Left lung (tissue), 10 donors: ENCODE results near the gene CCDC82. TPM values are rescaled to one million over a fixed set of nuclear protein-coding genes. Genes with fewer than 3 reads are reported as not detected.

Experiments used
- ATAC-seq: fragments of 200-7000 bp; cut with Tn5 transposase; one replicate; pipeline ENCODE4 v1.9.1; 2020; ENCODE audit warnings: moderate library complexity
- DNase-seq, 4 donors: peaks; one replicate each; pipeline ENCODE4 v3.0.0-alpha.2; 2013 to 2020
- H3K27ac ChIP-seq, 2 donors: fragments of 200-600 bp; sonication (generic) in 1 of 2; one replicate each; pipeline versions ENCODE4 v1.5.0 to v1.8.0; 2020 to 2021
- H3K27me3 ChIP-seq, 2 donors: fragments of 200-600 bp; sonication (generic) in 1 of 2; one replicate each; pipeline versions ENCODE4 v1.5.0 to v1.8.0; 2020 to 2021
- H3K36me3 ChIP-seq, 2 donors: fragments of 200-600 bp; sonication (generic) in 1 of 2; one replicate each; pipeline versions ENCODE4 v1.5.0 to v1.8.0; 2020 to 2021
- H3K4me1 ChIP-seq, 2 donors: fragments of 200-600 bp; one replicate each; pipeline ENCODE4 v1.8.0; 2021
- H3K4me3 ChIP-seq, 2 donors: fragments of 200-600 bp; sonication (generic) in 1 of 2; one replicate each; pipeline versions ENCODE4 v1.5.0 to v1.8.0; 2020 to 2021; ENCODE audit warnings: mild to moderate bottlenecking in 1 of 2
- H3K9me3 ChIP-seq, 2 donors: fragments of 200-600 bp; sonication (generic) in 1 of 2; one replicate each; pipeline versions ENCODE4 v1.5.0 to v1.8.0; 2020 to 2021
- intact Hi-C, 2 donors: fragments of 100-400 bp; cut with DNase I; formaldehyde crosslinking; loops; one replicate each; pipeline versions ENCODE4 v1.11.2 to v1.14.2; 2022
- polyA plus RNA-seq, 6 donors: library from polyadenylated mRNA; unstranded; fragments of 120-200 nt; gene quantifications; one replicate each; pipeline ENCODE4 v1.2.1, GENCODE V29; 2013; ENCODE audit not compliant: insufficient read length in 6 of 6
- total RNA-seq, 2 donors: library from RNA; stranded (reverse); fragmentation: NEBNext Ultra II Directional; extraction: Animal tissue kit (Norgen Biotek cat#: 25700); gene quantifications; one replicate each; pipeline ENCODE4 v1.2.1, GENCODE V29; 2021
- TF ChIP-seq, protein P1 (sequence below), 2 donors: fragments of 200-600 bp; sonication (generic) in 1 of 2; IDR thresholded peaks; one replicate each; pipeline versions ENCODE4 v1.5.0 to v1.8.0; 2021; ENCODE audit warnings: antibody characterized with exemption in 2 of 2
- donor health status: DM: no; HTN: yes; CAD: no.
- donor health status: DM: no; HTN: no; CAD: no.

Gene CCDC82
- total and polyA plus RNA-seq, 8 donors = 18.1 to 64.5 (median 59.5) TPM

DNA sequence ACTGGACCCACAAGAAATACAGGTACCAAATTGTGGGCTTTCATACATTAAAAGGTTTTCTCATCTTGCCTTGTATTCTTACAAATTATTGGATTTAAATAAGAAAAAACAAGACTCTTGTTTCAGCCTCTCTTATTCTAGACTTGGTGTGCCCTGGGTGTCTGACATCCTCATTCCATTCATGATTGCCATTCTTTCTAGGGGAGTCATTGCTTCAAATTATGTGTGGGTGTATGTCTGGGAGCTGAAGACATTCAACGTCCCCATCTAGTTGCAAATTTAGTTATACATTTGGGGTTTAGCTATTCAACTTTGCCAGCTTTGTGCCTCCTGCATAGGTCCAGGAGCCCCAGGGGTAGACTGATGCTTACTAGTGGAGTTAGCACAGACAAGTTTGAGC, 64.8 kb downstream of the CCDC82 start:
- intact Hi-C loops = no loop called here
- peak overlapping the region; percentile 37 to 63 for H3K27ac ChIP-seq

DNA sequence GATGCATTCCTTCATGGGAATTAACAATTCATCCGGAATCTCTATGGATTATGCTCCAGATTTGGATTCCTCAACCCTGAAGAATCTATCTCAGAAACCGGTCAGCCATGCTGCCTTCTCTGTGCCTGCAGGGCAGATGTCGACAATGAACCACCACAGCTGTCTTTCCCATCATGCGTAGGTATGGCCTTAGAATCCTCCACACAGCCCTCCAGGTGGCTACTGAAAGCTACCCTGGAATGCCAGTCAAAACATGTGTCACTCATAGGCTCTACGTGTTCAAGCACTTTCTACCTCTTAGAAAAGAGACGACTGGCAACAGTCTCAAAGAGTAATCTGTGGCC, 66.1 kb downstream of the CCDC82 start:
- Histone ChIP-seq H3K36me3 (no peaks in the 10 kb centered on the region), H3K9me3 (no peaks in the 10 kb centered on the region), H3K4me1 (peaks cover 17 to 38% of the 10 kb centered on the region in 2 donors), H3K27me3 (no peaks in the 10 kb centered on the region), H3K27ac (peak overlapping the region in 1 of 2 donors; percentile 63), H3K4me3 (no peak overlapping the region)
- TF ChIP-seq, protein P1, sequence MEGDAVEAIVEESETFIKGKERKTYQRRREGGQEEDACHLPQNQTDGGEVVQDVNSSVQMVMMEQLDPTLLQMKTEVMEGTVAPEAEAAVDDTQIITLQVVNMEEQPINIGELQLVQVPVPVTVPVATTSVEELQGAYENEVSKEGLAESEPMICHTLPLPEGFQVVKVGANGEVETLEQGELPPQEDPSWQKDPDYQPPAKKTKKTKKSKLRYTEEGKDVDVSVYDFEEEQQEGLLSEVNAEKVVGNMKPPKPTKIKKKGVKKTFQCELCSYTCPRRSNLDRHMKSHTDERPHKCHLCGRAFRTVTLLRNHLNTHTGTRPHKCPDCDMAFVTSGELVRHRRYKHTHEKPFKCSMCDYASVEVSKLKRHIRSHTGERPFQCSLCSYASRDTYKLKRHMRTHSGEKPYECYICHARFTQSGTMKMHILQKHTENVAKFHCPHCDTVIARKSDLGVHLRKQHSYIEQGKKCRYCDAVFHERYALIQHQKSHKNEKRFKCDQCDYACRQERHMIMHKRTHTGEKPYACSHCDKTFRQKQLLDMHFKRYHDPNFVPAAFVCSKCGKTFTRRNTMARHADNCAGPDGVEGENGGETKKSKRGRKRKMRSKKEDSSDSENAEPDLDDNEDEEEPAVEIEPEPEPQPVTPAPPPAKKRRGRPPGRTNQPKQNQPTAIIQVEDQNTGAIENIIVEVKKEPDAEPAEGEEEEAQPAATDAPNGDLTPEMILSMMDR (IDR thresholded peaks at IDR 0.05) = no peak
- DNase-seq (no peak), ATAC-seq (no peak)
- intact Hi-C loops = no loop called here

More for the DNA sequence above, 64.8 kb downstream of the CCDC82 start:
- DNase-seq (no peak), ATAC-seq (peak; percentile 73)
- Histone ChIP-seq H3K27me3 (no peaks in the 10 kb centered on the region), H3K9me3 (no peaks in the 10 kb centered on the region), H3K36me3 (no peaks in the 10 kb centered on the region), H3K4me1 (peaks cover 23 to 51% of the 10 kb centered on the region in 2 donors), H3K4me3 (no peak overlapping the region)
- TF ChIP-seq, protein P1 (IDR thresholded peaks at IDR 0.05) = no peak

DNA sequence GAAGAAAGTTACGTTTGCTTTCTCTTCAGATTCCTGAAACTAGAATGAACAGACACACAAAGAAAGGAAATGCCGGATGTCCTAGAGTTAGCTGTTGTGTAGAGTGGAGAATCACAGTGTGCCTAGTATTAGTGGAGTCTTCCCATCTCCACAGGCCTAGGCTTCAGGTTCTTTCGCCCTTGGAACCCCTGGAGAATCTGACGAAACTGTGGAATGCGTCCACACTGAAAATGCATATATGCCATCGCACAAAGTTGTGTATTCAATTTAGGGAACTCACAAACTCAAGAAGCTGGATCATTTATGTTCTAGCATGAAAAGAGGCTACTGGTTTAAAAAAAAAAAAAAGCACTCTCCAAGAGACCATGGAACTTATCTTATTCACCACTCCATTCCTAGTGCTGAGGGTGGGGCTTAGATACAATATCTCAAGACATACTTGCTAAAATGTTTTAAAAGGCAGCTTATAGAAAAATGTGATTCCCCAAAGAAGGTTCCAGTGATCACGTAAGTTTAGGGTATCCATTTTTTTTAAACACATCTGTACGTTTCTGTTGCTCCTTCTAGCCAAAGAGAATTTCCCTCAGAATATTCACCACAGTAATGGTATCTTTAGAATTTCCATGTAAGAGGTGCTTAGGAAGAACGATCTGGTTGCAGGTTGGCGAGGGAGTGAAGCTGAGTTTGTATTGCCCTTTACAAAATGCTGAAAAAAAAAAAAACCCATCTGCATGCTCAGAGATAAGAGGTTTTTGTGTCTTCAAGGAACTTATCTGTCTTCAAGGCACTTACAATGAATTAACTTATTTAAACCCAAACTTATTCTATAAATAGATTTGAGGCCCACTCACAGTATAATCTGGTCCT, 66.7 kb downstream of the CCDC82 start:
- TF ChIP-seq, protein P1 (IDR thresholded peaks at IDR 0.05) = no peak
- Histone ChIP-seq H3K27ac (peak overlapping the region in 1 of 2 donors; percentile 19), H3K9me3 (no peaks in the 10 kb centered on the region), H3K4me1 (peaks cover 19 to 37% of the 10 kb centered on the region in 2 donors), H3K27me3 (no peaks in the 10 kb centered on the region), H3K4me3 (no peak overlapping the region), H3K36me3 (no peaks in the 10 kb centered on the region)
- no peak for DNase-seq
- ATAC-seq = no peak
- intact Hi-C loops = no loop called here

DNA sequence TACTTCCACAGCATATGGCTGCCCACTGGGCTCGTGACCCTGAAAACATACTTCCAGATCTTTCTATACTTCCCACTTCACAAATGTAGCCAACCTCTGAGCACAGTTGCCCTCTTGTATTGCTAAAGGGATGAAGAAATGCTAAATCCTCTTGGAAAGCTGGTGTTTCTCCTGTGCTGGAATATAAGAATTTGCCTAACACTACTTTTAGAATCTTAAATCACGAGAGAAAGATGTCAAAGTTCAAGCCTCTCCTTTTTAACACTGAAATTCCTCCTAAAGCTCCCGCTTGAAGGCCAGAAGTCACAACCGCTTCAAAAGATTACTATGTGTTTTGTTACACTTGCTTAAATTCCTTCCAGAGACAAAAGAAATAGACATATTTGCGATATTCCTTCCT, 68.6 kb downstream of the CCDC82 start:
- H3K4me3 ChIP-seq = no peak overlapping the region
- intact Hi-C loops = no loop called here
- DNase-seq (no peak), ATAC-seq (no peak)
- H3K9me3 ChIP-seq = no peaks in the 10 kb centered on the region
- TF ChIP-seq, protein P1 (IDR thresholded peaks at IDR 0.05) = no peak
- no peaks in the 10 kb centered on the region for H3K27me3 ChIP-seq
- no peaks in the 10 kb centered on the region for H3K36me3 ChIP-seq
- H3K27ac ChIP-seq = peak overlapping the region in 1 of 2 donors; percentile 19
- H3K4me1 ChIP-seq = peaks cover 27 to 43% of the 10 kb centered on the region in 2 donors

DNA sequence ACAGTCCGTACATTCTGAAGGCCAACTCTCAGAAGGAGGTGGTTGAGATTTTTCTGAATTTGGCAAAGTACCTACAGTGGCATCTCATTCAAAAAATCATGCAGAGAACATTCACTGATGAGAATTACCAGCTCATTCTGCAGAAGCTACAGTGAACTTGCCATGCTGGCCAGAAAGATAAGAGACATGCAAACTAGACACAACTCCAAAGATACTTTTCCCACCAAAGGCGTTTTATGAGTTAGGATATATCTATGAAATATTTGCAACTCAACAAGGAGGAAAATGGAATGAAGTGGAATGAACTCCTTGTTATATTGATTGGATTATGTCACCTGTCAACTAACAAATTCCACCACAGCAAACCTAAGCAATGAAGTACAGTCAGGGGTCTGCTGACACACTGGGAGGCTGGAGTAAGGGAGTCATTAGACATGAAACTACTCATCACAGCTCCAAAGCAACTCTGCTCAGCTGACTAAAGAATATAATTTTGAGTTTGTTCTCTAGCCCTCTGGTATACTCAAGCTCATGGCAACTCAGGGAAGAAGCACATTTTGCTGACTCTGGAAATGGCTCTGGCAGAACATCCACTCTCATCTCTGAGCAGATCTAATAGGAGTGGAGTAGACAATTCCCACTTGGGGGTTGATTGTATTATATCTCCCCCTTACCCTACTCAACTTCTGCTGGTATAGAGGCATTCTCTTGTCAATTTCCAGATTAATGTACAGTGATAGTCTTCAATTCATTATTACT, 69.6 kb downstream of the CCDC82 start:
- no peak overlapping the region for H3K4me3 ChIP-seq
- H3K27me3 ChIP-seq = no peaks in the 10 kb centered on the region
- DNase-seq = no peak
- TF ChIP-seq, protein P1 (IDR thresholded peaks at IDR 0.05) = no peak
- no peaks in the 10 kb centered on the region for H3K9me3 ChIP-seq
- ATAC-seq = no peak
- no peaks in the 10 kb centered on the region for H3K36me3 ChIP-seq
- intact Hi-C loops = no loop called here
- H3K27ac ChIP-seq = no peak overlapping the region
- peaks cover 30 to 45% of the 10 kb centered on the region in 2 donors for H3K4me1 ChIP-seq
